ENCODE measurements around the gene ST3GAL5.

ST3GAL5 gene

GRCh38 chr2:85888684-85889626 lies at the start of gene ST3GAL5:
Gene ST3GAL5 (minus strand): TSS chr2:85888990. CDS start chr2:85888905, 85 bp downstream.
- DNase-seq (ENCODE audit: low read depth) = peak; percentile 91
- TF ChIP-seq, protein P1, sequence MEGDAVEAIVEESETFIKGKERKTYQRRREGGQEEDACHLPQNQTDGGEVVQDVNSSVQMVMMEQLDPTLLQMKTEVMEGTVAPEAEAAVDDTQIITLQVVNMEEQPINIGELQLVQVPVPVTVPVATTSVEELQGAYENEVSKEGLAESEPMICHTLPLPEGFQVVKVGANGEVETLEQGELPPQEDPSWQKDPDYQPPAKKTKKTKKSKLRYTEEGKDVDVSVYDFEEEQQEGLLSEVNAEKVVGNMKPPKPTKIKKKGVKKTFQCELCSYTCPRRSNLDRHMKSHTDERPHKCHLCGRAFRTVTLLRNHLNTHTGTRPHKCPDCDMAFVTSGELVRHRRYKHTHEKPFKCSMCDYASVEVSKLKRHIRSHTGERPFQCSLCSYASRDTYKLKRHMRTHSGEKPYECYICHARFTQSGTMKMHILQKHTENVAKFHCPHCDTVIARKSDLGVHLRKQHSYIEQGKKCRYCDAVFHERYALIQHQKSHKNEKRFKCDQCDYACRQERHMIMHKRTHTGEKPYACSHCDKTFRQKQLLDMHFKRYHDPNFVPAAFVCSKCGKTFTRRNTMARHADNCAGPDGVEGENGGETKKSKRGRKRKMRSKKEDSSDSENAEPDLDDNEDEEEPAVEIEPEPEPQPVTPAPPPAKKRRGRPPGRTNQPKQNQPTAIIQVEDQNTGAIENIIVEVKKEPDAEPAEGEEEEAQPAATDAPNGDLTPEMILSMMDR (IDR thresholded peaks at IDR 0.05; ENCODE audit: insufficient read depth, low read depth, low read length, missing control alignments) = peak; percentile 70
- H3K4me3 ChIP-seq (ENCODE audit: low read depth, low read length) = peak within 1 kb of the TSS; percentile 82

DNA sequence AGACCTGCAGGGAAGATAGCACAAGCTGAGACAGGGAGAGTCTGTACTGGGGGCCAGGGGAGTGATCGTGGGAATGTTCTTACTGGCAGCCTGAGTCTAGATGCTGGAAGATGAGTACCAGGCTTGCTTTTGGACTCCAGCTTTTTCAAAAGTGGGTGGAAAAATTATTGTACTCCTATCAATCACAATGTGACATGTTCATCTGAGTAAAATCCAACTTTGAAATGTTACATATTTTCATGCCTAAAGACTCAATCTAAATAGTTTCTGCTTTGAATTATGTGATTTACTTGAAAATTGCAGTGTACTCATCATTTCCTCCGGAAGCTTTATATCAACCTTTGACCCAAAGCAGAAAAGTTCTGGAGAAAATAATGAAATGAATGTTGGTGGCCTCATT lies 49.7 kb upstream of the ST3GAL5 start:
- H3K4me3 ChIP-seq (ENCODE audit: low read depth, low read length) = no peak overlapping the region
- TF ChIP-seq, protein P1 (IDR thresholded peaks at IDR 0.05; ENCODE audit: insufficient read depth, low read depth, low read length, missing control alignments) = no peak
- no peak for DNase-seq (ENCODE audit: low read depth)

DNA sequence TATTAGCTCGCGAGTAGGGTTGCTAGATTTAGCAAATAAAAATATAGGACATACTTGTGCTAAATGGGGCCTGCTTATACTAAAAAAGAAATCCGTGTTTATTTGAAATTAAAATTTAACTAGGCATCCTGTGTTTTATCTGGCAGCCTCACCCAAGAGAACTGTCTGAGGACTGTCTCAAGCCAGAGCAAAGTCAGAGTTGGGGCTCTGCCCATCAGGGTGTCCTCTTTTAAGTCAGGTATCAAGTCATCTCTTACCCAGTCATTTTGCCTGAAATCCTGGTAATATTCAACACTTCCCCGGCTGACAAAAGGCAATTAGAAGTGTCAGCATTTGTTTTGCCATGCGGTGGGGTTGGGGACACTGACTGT lies 48.3 kb upstream of the ST3GAL5 start:
- TF ChIP-seq, protein P1 (IDR thresholded peaks at IDR 0.05; ENCODE audit: insufficient read depth, low read depth, low read length, missing control alignments) = no peak
- no peak for DNase-seq (ENCODE audit: low read depth)
- H3K4me3 ChIP-seq (ENCODE audit: low read depth, low read length) = no peak overlapping the region

DNA sequence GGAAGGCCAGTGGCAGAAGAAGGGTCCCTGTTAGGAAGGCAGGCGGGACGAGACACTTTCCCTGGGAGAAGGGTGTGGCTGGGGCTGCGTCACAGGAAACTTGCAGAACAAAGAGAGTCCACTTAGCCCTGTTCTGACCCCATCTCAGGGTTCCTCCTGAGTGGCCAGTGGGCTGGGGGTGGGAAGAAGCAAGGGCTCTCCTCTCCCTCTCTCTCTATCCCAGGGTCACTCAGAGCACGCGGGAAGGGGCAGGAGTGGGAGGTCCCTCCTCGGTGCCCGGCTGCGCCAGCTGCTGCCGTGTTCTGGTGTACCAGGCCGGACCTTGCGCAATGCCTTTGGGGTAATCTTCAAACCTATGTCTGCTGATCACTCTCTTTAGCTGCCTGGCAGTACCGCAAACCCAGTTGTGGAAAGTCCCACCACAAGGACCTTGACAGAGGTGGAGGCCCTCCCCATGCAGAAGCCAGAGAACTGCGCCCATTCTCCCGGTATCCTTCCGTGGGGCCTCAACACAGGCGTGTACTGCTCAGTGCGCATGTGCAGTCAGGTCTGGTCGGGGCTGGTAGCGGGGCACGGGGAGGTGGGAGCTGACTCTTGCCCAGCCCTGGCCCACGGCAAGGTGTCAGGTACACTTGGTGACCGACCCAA lies 47.8 kb upstream of the ST3GAL5 start:
- no peak overlapping the region for H3K4me3 ChIP-seq (ENCODE audit: low read depth, low read length)
- TF ChIP-seq, protein P1 (IDR thresholded peaks at IDR 0.05; ENCODE audit: insufficient read depth, low read depth, low read length, missing control alignments) = no peak
- no peak for DNase-seq (ENCODE audit: low read depth)

- no peak for DNase-seq (ENCODE audit: low read depth)
- TF ChIP-seq, protein P1 (IDR thresholded peaks at IDR 0.05; ENCODE audit: insufficient read depth, low read depth, low read length, missing control alignments) = no peak
- no peak overlapping the region for H3K4me3 ChIP-seq (ENCODE audit: low read depth, low read length)
Measured at GRCh38 chr2:85935746-85936208, 47.0 kb upstream of the ST3GAL5 start.

GRCh38 chr2:85935170-85935745 lies 46.5 kb upstream of the ST3GAL5 start:
- DNase-seq (ENCODE audit: low read depth) = no peak
- TF ChIP-seq, protein P1 (IDR thresholded peaks at IDR 0.05; ENCODE audit: insufficient read depth, low read depth, low read length, missing control alignments) = no peak
- H3K4me3 ChIP-seq (ENCODE audit: low read depth, low read length) = no peak overlapping the region

Measured in GM12865 (cell line).